ENCODE measurements around the gene CUEDC1. TPM values are rescaled to one million over a fixed set of nuclear protein-coding genes. Genes with fewer than 3 reads are reported as not detected.
A peak's percentile ranks its signal among the peaks of the same experiment; 100 is the strongest.

CUEDC1 gene
- total and polyA plus RNA-seq, 2 of the 13 experiments (the other 11 are each of a cell fraction or from before 2014, with no cell fraction given): 7.4 to 12.9 TPM

GRCh38 chr17:57953219-57953618 lies 2.0 kb downstream of the CUEDC1 start (continued):
- TF ChIP-seq, protein P1, sequence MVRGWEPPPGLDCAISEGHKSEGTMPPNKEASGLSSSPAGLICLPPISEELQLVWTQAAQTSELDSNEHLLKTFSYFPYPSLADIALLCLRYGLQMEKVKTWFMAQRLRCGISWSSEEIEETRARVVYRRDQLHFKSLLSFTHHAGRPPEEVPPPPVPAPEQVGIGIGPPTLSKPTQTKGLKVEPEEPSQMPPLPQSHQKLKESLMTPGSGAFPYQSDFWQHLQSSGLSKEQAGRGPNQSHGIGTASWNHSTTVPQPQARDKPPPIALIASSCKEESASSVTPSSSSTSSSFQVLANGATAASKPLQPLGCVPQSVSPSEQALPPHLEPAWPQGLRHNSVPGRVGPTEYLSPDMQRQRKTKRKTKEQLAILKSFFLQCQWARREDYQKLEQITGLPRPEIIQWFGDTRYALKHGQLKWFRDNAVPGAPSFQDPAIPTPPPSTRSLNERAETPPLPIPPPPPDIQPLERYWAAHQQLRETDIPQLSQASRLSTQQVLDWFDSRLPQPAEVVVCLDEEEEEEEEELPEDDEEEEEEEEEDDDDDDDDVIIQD (CRISPR knock-in tag; IDR thresholded peaks at IDR 0.05; ENCODE audit: low read depth): 0 out of 2 replicates have a peak, but pooled peaks have one; percentile 14
- TF ChIP-seq GATAD1 (CRISPR knock-in tag; IDR thresholded peaks at IDR 0.05): peak; percentile 24; the same call in 1 of the 2 replicates
- no peak for TF ChIP-seq RNF219 (CRISPR knock-in tag; IDR thresholded peaks at IDR 0.05)
- TF ChIP-seq, protein P2, sequence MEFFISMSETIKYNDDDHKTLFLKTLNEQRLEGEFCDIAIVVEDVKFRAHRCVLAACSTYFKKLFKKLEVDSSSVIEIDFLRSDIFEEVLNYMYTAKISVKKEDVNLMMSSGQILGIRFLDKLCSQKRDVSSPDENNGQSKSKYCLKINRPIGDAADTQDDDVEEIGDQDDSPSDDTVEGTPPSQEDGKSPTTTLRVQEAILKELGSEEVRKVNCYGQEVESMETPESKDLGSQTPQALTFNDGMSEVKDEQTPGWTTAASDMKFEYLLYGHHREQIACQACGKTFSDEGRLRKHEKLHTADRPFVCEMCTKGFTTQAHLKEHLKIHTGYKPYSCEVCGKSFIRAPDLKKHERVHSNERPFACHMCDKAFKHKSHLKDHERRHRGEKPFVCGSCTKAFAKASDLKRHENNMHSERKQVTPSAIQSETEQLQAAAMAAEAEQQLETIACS (CRISPR knock-in tag; IDR thresholded peaks at IDR 0.05): no peak
- TF ChIP-seq KDM2A (CRISPR knock-in tag; IDR thresholded peaks at IDR 0.05; ENCODE audit: borderline replicate concordance, low read depth): no peak
- no peak for TF ChIP-seq HNRNPL (IDR thresholded peaks at IDR 0.05; ENCODE audit: low read depth, low read length)
- TF ChIP-seq MIER3 (CRISPR knock-in tag; IDR thresholded peaks at IDR 0.05; ENCODE audit: borderline replicate concordance): peak; percentile 46; the same call in 1 of the 2 replicates
- no peak for TF ChIP-seq ETV5 (CRISPR knock-in tag; IDR thresholded peaks at IDR 0.05; ENCODE audit: borderline replicate concordance)
- TF ChIP-seq ZMYM2 (CRISPR knock-in tag; IDR thresholded peaks at IDR 0.05): no peak
- TF ChIP-seq TEAD3 (CRISPR knock-in tag; optimal IDR thresholded peaks at IDR 0.05; ENCODE audit: borderline replicate concordance): peak; percentile 29
- TF ChIP-seq ZNF251 (CRISPR knock-in tag; IDR thresholded peaks at IDR 0.05): no peak
- TF ChIP-seq SNAPC4 (CRISPR knock-in tag; IDR thresholded peaks at IDR 0.05): no peak
- TF ChIP-seq RORA (CRISPR knock-in tag; IDR thresholded peaks at IDR 0.05): no peak
- TF ChIP-seq DZIP1 (CRISPR knock-in tag; IDR thresholded peaks at IDR 0.05): no peak

All from HepG2 (cell line).